ENCODE measurements around the gene GSTO1. TPM values are rescaled to one million over a fixed set of nuclear protein-coding genes. Genes with fewer than 3 reads are reported as not detected.

The GSTO1 gene
- total RNA-seq, 1 experiment from 2014 or later: 126 TPM

DNA sequence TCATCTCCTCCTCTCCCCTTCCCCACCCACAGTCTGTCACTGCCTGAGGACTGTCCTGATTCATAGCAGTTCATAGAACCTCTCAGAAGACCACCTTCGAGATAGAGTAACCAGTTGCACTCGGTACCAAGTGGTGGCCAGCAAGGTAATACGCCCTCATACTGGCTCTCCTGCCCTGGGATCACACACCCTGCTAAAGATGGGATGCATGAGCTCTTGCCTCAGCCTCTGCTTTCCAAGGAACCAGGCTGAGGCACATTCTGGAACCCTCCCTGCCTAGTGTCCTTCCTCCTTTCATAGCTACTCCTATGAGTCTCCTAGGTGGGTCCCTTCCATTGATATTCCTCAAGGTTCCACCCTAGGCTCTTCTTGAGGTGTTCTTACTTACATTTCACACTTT lies 38.1 kb upstream of the GSTO1 start:
- CTCF ChIA-PET: no interaction called here

DNA sequence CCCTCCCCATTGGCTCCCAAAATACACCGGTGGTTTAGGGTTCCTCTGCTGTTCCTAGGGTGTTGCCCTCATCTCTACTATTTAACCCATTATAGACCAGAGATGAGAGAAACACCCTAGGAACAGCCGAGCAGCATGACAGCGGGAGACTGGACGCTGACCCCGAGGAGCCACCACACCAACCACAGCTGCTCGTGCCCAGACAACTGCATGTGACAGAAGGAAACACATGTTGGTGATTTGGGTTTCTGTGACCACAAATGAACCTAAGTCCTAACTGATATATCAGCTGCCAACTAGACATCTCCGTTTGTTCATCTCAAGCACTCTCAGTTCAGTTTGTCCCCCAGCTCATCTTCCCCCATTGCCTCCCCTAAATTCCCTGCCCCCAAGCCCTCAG lies 35.9 kb upstream of the GSTO1 start:
- BruUV-seq (replicated peaks): no TSS peak
- ChIA-PET POLR2A (ENCODE audit: low non-redundant PET) (no interaction called here), CTCF (interaction anchor here (0.6 kb wide), 1 partner anchor 562 kb away, joined by 3 read pairs; no protein-coding TSS in a partner anchor)

More for the DNA sequence above, 38.1 kb upstream of the GSTO1 start:
- Histone ChIP-seq H3K27me3 (replicated peaks; ENCODE audit: insufficient read depth, low read depth, low read length, poor library complexity) (peaks cover 18% of the 10 kb centered on the region), H3K4me1 (ENCODE audit: insufficient read depth, low read length, poor library complexity, severe bottlenecking) (no peaks in the 10 kb centered on the region), H3K27ac (ENCODE audit: low read depth, low read length, poor library complexity, severe bottlenecking) (no peak overlapping the region), H3K36me3 (ENCODE audit: insufficient read depth, low read length, poor library complexity, severe bottlenecking) (no peaks in the 10 kb centered on the region), H3K4me3 (ENCODE audit: low read depth, low read length, poor library complexity, severe bottlenecking) (no peak overlapping the region), H3K9me3 (ENCODE audit: low read depth, low read length, poor library complexity, severe bottlenecking) (no peaks in the 10 kb centered on the region)
- POLR2A ChIA-PET (ENCODE audit: low non-redundant PET): no interaction called here
- intact Hi-C loops (cut with micrococcal nuclease; ENCODE audit: unreplicated experiment): no loop called here
- no peak for DNase-seq (ENCODE audit: low spot score)
- no TSS peak for BruUV-seq (replicated peaks)
- TF ChIP-seq, protein P1, sequence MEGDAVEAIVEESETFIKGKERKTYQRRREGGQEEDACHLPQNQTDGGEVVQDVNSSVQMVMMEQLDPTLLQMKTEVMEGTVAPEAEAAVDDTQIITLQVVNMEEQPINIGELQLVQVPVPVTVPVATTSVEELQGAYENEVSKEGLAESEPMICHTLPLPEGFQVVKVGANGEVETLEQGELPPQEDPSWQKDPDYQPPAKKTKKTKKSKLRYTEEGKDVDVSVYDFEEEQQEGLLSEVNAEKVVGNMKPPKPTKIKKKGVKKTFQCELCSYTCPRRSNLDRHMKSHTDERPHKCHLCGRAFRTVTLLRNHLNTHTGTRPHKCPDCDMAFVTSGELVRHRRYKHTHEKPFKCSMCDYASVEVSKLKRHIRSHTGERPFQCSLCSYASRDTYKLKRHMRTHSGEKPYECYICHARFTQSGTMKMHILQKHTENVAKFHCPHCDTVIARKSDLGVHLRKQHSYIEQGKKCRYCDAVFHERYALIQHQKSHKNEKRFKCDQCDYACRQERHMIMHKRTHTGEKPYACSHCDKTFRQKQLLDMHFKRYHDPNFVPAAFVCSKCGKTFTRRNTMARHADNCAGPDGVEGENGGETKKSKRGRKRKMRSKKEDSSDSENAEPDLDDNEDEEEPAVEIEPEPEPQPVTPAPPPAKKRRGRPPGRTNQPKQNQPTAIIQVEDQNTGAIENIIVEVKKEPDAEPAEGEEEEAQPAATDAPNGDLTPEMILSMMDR (conservative IDR thresholded peaks at IDR 0.05; ENCODE audit: low read depth, low read length): no peak
- no peak for TF ChIP-seq EZH2 (IDR thresholded peaks at IDR 0.05; ENCODE audit: borderline replicate concordance, low read depth, low read length, poor library complexity, severe bottlenecking)

DNA sequence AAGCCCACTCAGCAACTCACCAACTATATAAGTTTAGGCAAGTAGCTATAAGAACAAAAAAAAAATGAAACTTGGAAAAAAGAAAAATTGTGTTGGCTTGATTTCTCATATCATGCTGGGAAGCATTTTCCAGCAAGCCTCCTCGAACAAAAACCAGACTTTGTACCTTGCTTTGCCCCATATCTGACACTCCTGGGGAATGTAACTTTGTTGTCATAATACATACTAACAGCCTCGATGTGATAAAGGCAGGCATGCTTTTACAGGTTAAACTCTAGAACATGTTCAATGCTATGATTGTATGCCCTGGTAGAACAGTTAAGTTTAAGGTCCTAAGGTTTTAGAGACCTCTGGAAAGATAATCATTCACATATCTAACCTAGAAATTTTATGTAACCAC lies 34.2 kb upstream of the GSTO1 start:
- no peak for TF ChIP-seq EZH2 (IDR thresholded peaks at IDR 0.05; ENCODE audit: borderline replicate concordance, low read depth, low read length, poor library complexity, severe bottlenecking)
- TF ChIP-seq, protein P1 (conservative IDR thresholded peaks at IDR 0.05; ENCODE audit: low read depth, low read length): no peak
- no peaks in the 10 kb centered on the region for H3K9me3 ChIP-seq (ENCODE audit: low read depth, low read length, poor library complexity, severe bottlenecking)
- H3K4me1 ChIP-seq (ENCODE audit: insufficient read depth, low read length, poor library complexity, severe bottlenecking): no peaks in the 10 kb centered on the region
- intact Hi-C loops (cut with micrococcal nuclease; ENCODE audit: unreplicated experiment): no loop called here
- H3K4me3 ChIP-seq (ENCODE audit: low read depth, low read length, poor library complexity, severe bottlenecking): no peak overlapping the region
- peaks cover 31% of the 10 kb centered on the region for H3K27me3 ChIP-seq (replicated peaks; ENCODE audit: insufficient read depth, low read depth, low read length, poor library complexity)
- BruUV-seq (replicated peaks): no TSS peak
- DNase-seq (ENCODE audit: low spot score): no peak
- H3K36me3 ChIP-seq (ENCODE audit: insufficient read depth, low read length, poor library complexity, severe bottlenecking): no peaks in the 10 kb centered on the region
- ChIA-PET CTCF (no interaction called here), POLR2A (ENCODE audit: low non-redundant PET) (no interaction called here)
- H3K27ac ChIP-seq (ENCODE audit: low read depth, low read length, poor library complexity, severe bottlenecking): no peak overlapping the region

More for the DNA sequence above, 35.9 kb upstream of the GSTO1 start:
- Histone ChIP-seq H3K4me1 (ENCODE audit: insufficient read depth, low read length, poor library complexity, severe bottlenecking) (no peaks in the 10 kb centered on the region), H3K36me3 (ENCODE audit: insufficient read depth, low read length, poor library complexity, severe bottlenecking) (no peaks in the 10 kb centered on the region), H3K9me3 (ENCODE audit: low read depth, low read length, poor library complexity, severe bottlenecking) (no peaks in the 10 kb centered on the region), H3K4me3 (ENCODE audit: low read depth, low read length, poor library complexity, severe bottlenecking) (no peak overlapping the region), H3K27me3 (replicated peaks; ENCODE audit: insufficient read depth, low read depth, low read length, poor library complexity) (peaks cover 23% of the 10 kb centered on the region), H3K27ac (ENCODE audit: low read depth, low read length, poor library complexity, severe bottlenecking) (no peak overlapping the region)
- TF ChIP-seq, protein P1 (conservative IDR thresholded peaks at IDR 0.05; ENCODE audit: low read depth, low read length): no peak
- TF ChIP-seq EZH2 (IDR thresholded peaks at IDR 0.05; ENCODE audit: borderline replicate concordance, low read depth, low read length, poor library complexity, severe bottlenecking): no peak
- intact Hi-C loops (cut with micrococcal nuclease; ENCODE audit: unreplicated experiment): no loop called here
- no peak for DNase-seq (ENCODE audit: low spot score)
